ENCODE measurements around the gene LMF1.

GRCh38 chr16:984736-985636 is 14.2 kb upstream of the LMF1 start:
- TF ChIP-seq CTCF (IDR thresholded peaks at IDR 0.05; ENCODE audit: insufficient read depth, low read length, poor library complexity, severe bottlenecking) (no peak), EZH2phosphoT487 (conservative IDR thresholded peaks at IDR 0.05; ENCODE audit: low read length) (no peak)

Data from SU-DHL-6 (cell line).